ENCODE data around the gene ADRM1. TPM values are rescaled to one million over a fixed set of nuclear protein-coding genes. Genes with fewer than 3 reads are reported as not detected.

ADRM1 gene
- total and polyA plus RNA-seq, 10 of the 15 experiments (the other 5 are each of a cell fraction or from before 2014, with no cell fraction given), result 3.4 to 213 (median 95.9) TPM

DNA sequence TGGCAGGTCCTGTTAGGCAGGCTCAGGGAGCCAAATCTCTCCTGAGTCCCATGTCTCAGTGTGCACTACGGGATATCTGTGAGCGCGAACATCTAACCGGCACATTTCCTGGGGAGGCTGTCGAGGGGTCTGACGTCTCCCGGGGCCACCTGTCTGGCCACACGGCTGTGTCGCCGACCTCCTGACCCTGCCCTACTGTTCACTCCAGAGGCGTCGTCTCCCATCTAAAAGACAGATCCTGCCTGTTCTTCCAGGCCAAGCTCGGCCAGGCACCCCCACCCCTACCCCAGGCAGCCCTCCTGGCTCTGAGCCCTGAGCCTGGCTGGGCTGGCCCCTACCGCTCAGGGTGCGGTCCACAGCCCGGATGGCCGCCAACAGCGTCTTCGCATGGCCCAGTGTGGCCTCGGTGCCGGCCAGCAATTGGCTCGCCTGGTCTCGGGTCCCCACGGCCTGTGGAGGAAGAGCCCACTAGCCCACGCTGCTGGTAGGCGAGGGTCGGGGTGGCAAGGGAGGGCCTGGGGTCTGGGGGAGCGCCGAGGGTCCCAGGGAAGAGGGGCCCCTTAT lies 16.6 kb downstream of the ADRM1 start (continued):
- no peak for TF ChIP-seq BCL3 (IDR thresholded peaks at IDR 0.05; ENCODE audit: borderline replicate concordance, insufficient read depth, low read depth, low read length, poor library complexity, severe bottlenecking)
- no peak for TF ChIP-seq PML (IDR thresholded peaks at IDR 0.05; ENCODE audit: low read length)
- TF ChIP-seq, protein P1, sequence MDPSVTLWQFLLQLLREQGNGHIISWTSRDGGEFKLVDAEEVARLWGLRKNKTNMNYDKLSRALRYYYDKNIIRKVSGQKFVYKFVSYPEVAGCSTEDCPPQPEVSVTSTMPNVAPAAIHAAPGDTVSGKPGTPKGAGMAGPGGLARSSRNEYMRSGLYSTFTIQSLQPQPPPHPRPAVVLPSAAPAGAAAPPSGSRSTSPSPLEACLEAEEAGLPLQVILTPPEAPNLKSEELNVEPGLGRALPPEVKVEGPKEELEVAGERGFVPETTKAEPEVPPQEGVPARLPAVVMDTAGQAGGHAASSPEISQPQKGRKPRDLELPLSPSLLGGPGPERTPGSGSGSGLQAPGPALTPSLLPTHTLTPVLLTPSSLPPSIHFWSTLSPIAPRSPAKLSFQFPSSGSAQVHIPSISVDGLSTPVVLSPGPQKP (IDR thresholded peaks at IDR 0.05; ENCODE audit: low read depth, low read length), result no peak
- TF ChIP-seq PBX3 (IDR thresholded peaks at IDR 0.05; ENCODE audit: insufficient replicate concordance, low read depth, low read length), result no peak
- TF ChIP-seq, protein P2, sequence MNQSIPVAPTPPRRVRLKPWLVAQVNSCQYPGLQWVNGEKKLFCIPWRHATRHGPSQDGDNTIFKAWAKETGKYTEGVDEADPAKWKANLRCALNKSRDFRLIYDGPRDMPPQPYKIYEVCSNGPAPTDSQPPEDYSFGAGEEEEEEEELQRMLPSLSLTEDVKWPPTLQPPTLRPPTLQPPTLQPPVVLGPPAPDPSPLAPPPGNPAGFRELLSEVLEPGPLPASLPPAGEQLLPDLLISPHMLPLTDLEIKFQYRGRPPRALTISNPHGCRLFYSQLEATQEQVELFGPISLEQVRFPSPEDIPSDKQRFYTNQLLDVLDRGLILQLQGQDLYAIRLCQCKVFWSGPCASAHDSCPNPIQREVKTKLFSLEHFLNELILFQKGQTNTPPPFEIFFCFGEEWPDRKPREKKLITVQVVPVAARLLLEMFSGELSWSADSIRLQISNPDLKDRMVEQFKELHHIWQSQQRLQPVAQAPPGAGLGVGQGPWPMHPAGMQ (IDR thresholded peaks at IDR 0.05; ENCODE audit: borderline replicate concordance), result no peak
- TF ChIP-seq SMAD5 (IDR thresholded peaks at IDR 0.05; ENCODE audit: low read depth), result no peak
- TF ChIP-seq SMAD1 (IDR thresholded peaks at IDR 0.05; ENCODE audit: low read depth, partially characterized antibody), result no peak
- no peak for TF ChIP-seq HDAC2 (IDR thresholded peaks at IDR 0.05)
- TF ChIP-seq NR2F1 (conservative IDR thresholded peaks at IDR 0.05), result no peak
- TF ChIP-seq STAT1 (conservative IDR thresholded peaks at IDR 0.05), result no peak
- TF ChIP-seq JUND (IDR thresholded peaks at IDR 0.05; ENCODE audit: low read depth, low read length), result no peak
- no peak for TF ChIP-seq NFYA (IDR thresholded peaks at IDR 0.05; ENCODE audit: borderline replicate concordance, low read depth, low read length)
- no peak for TF ChIP-seq YBX1 (IDR thresholded peaks at IDR 0.05)
